22Rv1 (cell line): ENCODE data around the gene LRWD1.

Experiments used
- H3K27ac ChIP-seq: fragments of 450-650 bp; 2 replicates; pipeline ENCODE4 v1.5.1; 2017
- CTCF ChIP-seq: fragments of 450-650 bp; IDR thresholded peaks from 2 replicates; pipeline ENCODE4 v1.5.1; 2017; ENCODE audit warnings: mild to moderate bottlenecking
- ZFX ChIP-seq: fragments of 450-650 bp; IDR thresholded peaks from 2 replicates; pipeline ENCODE4 v1.6.1; 2017; ENCODE audit warnings: antibody characterized with exemption, borderline replicate concordance

Gene LRWD1

GRCh38 chr7:102445674-102446071, 19.1 kb upstream of the LRWD1 start:
- H3K27ac ChIP-seq: no peak overlapping the region
- TF ChIP-seq CTCF: no peak
- TF ChIP-seq ZFX: no peak

DNA sequence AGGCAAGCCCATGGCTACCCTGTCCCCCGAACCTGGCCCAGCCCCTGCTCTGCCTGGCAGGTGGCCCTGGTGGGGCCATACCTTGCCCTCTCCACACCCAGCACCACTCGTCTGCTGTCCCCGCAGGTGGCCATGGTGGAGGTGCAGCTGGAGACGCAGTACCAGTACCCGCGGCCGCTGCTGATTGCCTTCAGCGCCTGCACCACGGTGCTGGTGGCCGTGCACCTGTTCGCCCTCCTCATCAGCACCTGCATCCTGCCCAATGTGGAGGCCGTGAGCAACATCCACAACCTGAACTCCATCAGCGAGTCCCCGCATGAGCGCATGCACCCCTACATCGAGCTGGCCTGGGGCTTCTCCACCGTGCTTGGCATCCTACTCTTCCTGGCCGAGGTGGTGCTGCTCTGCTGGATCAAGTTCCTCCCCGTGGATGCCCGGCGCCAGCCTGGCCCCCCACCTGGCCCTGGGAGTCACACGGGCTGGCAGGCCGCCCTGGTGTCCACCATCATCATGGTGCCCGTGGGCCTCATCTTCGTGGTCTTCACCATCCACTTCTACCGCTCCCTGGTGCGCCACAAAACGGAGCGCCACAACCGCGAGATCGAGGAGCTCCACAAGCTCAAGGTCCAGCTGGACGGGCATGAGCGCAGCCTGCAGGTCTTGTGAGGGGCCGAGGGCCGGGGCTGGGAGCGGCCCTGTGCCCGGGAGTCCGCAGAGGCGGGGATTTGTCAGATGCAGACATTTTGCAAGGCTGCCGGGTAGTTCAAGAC, 18.2 kb upstream of the LRWD1 start:
- no peak overlapping the region for H3K27ac ChIP-seq
- TF ChIP-seq CTCF (no peak), ZFX (no peak)

GRCh38 chr7:102447311-102447710, 17.5 kb upstream of the LRWD1 start:
- no peak for TF ChIP-seq ZFX
- no peak for TF ChIP-seq CTCF
- no peak overlapping the region for H3K27ac ChIP-seq

DNA sequence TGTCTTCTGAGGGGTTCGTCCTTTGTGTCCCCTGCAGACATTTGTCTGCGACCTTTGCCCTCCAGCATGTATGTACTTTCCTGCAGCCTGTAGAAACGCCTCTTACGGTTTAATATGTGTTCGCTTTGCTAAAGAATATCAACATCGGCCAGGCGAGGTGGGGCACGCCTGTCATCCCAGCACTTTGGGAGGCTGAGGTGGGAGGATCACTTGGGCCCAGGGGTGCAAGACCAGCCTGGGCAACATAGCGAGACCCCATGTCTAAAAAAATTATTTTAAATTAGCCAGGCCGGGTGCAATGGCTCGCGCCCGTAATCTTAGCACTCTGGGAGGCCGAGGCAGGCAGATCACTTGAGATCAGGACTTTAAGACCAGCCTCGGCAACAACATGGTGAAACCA, 15.6 kb upstream of the LRWD1 start:
- TF ChIP-seq ZFX (no peak), CTCF (no peak)
- H3K27ac ChIP-seq: no peak overlapping the region

DNA sequence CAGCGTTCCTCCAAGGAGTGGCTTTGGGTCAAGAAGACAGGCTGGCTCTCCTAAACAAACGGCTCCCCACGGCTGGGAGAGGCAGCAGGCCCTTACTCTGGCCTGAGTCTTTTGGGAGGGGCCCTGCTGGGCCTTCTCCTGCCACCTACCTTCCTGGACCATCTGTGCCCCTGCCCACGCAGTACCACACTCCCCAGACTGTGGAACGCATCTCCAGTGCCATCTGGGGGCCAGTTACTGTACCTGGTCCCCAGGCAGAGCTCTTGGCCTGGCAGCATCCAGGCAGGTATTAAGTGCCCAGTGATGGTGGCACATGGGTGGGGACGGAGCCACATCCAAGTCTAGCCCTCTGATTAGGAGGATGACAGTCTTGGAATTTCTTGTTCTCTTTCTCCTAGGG, 14.5 kb upstream of the LRWD1 start:
- TF ChIP-seq ZFX: no peak
- TF ChIP-seq CTCF: peak; percentile 12; the same call in 1 of the 2 replicates
- H3K27ac ChIP-seq: no peak overlapping the region

DNA sequence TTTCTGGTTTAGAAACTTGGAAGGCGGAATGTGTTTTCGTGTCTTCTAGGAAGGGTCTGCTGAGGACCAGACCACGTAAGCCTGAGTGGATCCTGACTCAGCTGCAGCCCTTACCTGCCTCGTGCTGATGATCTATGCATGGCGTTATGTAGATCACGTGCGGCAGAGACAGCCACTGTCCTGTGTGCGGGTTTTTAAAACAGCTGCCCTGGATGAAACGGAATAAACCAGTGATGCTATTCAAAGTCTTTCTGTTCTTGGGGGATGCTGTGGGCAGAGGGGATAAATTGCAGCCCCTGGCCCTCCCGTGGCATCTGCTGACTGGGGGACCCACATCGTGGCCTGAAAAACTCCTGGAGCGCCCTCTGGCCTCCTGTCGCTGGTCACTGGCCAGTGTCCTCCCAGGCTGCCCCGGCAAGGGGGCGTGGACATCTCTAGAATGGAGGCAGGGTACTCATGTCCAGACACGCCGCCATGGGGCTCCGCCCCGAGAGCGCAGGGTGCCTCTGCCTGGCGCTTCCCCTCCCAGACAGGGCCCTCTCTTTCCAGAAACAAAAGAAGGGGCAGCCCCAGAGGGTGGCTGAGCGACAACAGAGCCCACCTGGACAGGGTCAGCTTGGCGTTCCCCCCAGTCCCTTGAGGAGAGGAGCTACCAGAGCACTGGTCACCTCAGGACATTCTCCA, 13.3 kb upstream of the LRWD1 start:
- TF ChIP-seq ZFX (no peak), CTCF (no peak)
- H3K27ac ChIP-seq: no peak overlapping the region

DNA sequence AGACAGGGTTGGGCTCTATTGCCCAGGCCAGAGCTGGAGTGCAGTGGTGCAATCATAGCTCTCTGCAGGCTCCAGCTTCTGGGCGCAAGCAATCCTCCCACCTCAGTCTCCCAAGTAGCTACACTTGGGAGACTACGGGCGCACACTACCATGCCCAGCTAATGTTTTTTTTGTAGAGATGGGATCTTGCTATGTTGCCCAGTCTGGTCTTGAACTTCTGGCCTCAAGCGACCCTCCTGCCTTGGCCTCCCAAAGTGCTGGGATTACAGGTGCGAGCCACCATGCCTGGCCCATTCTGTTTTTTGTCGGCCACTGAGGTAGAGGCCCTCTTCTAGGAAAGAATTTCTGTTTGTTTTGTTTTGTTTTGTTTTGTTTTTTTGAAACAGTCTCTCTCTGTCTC, 12.3 kb upstream of the LRWD1 start:
- H3K27ac ChIP-seq: no peak overlapping the region
- TF ChIP-seq CTCF (no peak), ZFX (no peak)
